ENCODE data around the gene CPT1C.
A peak's percentile ranks its signal among the peaks of the same experiment; 100 is the strongest.
"Not testable (repeated sequence)": the region's sequence is repeated elsewhere in the genome, so short reads cannot be mapped to it uniquely, and the experiment has no call there.

CPT1C gene

DNA sequence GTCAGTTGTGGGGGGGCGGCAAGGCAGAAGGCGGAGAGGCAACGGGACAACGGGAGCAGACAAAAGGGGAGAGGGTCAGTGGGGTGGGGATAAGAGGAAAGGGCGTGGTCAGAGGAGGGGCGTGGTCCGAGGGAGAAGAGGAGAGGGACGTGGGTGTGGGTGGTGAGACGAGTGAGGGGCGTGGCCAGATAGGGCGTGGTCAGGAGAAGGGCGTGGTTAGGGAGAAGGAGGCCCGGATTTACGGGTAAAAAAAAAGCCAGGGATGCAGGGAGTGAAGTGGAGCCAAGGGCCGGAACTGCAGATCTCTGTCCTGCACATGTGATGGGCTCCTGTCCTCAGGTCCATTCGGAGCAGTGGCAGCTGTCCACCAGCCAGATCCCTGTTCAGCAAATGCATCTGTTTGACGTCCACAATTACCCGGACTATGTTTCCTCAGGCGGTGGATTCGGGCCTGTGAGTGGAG, 21.5 kb downstream of the CPT1C start:
- DNase-seq, result no peak

- DNase-seq, result no peak
Measured at GRCh38 chr19:49713236-49713845, 22.4 kb downstream of the CPT1C start.

- DNase-seq, result no peak
Measured at GRCh38 chr19:49716154-49716553, 25.2 kb downstream of the CPT1C start.

- DNase-seq, result peak; percentile 21
Measured at GRCh38 chr19:49718511-49718910, 27.6 kb downstream of the CPT1C start.

- no peak for DNase-seq
Measured at GRCh38 chr19:49718991-49719390, 28.1 kb downstream of the CPT1C start.

DNA sequence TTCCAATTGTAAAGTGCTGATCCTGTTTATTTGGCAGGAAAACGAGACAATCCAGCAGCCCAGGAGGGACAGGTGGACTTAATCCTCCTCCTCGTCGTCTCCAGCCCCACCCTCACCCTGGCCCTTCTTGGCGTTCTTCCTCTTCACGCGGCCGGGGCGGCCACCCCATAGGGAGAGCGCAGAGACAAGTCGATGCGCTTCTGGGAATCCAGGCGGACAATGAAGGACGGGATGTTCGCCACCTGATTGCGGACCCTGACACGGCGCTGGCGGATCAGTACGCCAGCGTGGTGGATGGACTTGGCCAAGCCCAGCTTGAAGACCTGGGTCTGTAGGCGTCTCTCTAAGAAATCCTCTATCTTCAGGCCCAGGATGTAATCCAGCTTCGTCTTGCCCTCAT, 28.5 kb downstream of the CPT1C start:
- not testable (repeated sequence) for DNase-seq

DNA sequence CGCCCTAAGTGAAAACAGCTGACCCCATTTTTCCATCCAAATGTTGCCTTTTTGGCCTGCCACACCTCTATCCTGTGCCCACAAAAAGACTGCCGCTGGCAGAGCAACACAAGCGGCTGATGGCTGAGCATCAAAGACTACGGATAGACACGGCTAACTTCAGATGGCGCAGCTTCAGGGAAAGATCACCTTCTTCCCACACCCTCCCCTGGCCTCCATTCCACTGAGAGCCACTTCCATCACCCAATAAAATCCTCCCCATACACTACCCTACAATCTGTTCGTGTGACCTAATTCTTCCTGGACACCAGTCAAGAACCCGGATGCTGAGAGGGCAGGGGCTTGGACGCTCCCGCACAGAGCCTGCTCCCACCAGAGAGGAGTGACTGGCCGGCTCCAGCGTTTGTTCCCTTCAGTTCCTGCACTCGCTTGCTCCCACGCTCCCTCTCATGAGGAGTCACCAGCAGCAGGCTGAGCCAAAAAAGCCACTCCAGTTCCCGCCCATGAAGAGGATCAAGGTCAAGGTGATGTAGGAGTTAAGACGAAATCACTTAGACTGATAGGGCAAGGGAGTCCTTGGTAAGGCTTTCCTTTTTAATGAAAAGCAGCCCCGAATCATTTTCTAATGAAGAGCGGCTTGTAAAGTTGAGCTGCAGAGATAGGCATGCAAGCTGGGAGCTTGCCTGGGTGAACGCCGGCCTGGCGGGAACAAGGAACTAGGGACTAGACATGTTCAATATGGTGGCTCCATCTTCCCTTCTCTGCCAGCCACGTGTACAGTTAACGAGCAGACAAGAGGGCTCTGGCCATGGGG, 36.5 kb downstream of the CPT1C start:
- peak; percentile 8 for DNase-seq

DNA sequence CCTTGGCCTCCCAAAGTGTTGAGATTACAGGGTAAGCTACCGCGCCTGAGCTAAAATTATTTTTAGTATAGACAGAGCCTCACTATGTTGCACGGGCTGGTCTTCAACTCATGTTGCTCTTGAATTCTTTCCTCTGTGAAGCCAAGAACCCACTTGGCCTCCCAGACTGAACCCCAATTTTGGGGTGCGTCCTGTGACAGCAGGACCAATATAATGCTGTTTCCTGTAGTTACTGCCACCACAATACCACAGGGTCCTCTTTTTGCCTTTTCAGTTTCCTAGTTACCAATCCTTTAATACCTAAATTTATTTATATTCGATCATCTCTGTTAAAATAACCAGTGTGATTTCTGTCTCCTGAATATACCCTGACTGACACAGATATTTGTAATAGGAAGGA, 39.2 kb downstream of the CPT1C start:
- no peak for DNase-seq

GRCh38 chr19:49738268-49738667, 47.4 kb downstream of the CPT1C start:
- DNase-seq, result no peak

- DNase-seq, result no peak
Measured at GRCh38 chr19:49739098-49739497, 48.2 kb downstream of the CPT1C start.

DNA sequence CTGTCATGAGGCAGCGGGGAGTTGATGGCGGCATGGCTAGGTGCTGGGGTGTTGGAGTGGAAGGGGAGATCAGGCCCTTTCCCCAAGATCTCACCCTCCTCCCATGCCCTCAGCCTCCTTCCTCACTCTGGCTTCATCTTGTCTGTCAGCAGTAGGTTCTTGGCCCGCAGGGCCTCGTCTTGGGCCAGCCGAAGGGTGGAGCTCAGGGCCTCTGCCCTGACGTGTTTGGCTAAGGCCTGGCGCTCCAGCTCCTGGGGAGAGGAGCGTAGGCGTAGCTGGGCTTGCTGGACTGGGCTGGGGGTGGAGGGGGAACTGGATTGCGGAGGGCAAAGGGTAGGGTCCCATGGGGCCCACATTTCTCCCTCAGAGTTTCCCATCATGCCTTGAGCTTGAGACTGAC, 49.0 kb downstream of the CPT1C start:
- no peak for DNase-seq

DNA sequence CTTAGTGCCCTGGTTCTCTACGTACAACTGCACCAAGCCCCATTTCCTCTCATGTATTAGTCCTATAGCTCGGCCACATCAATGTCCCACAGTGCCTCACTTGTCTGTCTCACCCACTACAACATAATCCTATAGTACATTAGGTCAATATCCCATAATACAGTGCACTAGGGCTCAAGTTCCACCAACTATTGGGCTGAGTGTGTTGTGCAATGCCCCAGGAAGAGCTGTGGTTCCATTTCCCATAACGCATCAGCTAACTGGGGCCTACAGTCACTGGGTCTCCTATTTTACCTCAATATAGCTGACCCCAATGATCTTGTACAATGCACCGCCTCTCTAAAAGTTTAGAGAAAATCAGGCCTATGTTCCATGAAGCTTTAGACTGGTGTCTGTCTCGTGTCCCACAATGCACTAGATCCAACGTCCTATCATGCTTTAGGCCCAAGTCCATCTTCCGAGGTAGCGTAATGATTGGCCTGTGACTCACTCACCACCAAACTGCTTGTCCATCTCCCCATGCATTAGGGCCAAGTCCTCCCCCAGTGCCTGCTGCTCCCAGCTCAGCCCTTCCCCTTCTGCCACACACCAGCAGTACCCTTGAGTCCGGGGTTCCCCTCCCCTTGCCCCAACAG, 50.4 kb downstream of the CPT1C start:
- no peak for DNase-seq

DNA sequence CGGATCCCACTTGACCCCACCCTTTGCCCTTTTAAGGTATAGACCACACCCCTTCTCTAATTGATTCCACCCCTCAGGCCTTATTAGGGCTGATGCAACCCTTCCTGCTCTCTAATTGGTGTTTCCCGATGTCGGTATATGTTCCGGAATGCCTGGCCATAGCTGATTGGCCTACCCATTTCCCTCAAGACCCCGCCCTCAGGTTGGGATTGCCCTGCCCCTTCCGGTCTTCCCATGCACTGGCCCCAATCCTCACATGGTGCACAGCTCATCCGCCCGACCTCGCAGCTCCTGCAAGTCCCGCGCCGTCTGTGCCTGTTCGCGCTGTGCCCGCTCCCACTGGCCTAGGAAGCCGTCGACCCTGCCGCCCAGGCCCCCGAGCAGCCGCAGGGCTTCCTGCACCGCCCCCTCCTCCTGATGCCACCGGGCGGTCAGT, 54.0 kb downstream of the CPT1C start:
- DNase-seq, result no peak

DNA sequence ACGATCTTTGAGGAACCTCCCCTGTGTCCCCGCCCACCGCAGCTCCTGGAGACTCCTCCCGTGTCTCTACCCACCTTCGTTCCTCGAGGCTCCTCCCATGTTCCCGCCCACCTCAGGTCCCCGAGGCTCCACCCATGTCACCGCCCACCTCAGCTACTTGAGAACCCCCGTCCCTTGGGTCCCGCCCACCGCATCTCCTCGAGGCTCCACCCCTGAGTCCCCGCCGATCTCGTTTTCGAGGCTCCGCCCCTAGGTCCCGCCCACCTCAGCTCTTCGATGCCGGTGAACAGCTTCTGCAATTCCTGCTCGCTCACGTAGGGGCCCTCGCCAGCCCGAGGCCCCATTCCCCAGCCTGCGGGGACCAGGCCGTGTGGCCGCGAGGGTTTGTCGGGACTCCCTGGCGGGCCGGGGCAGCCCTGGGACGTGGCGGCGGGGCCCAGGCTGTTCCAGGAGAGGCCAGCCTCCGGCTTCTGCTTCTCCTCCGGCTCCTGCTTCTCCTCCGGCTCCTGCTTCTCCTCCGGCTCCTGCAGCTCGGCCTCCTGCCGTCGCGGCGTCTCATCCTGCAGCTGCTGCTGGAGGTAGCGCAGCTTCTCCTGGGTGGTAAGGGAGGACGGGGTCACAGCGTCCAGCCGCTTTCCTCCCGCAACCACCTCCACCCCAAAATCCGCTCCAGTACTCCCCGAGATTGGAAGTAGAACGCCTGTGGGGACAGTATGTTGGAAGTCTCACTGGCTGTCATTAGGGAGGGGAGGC, 55.5 kb downstream of the CPT1C start:
- peak; percentile 41 for DNase-seq

- DNase-seq, result no peak
Measured at GRCh38 chr19:49749055-49749716, 58.3 kb downstream of the CPT1C start.

- peak; percentile 62 for DNase-seq
Measured at GRCh38 chr19:49749771-49750170, 58.9 kb downstream of the CPT1C start.

GRCh38 chr19:49752701-49753100, 61.8 kb downstream of the CPT1C start:
- no peak for DNase-seq

- DNase-seq, result no peak
Measured at GRCh38 chr19:49755956-49756355, 65.0 kb downstream of the CPT1C start.

- DNase-seq, result peak; percentile 80
Measured at GRCh38 chr19:49758292-49758691, 67.4 kb downstream of the CPT1C start.

DNA sequence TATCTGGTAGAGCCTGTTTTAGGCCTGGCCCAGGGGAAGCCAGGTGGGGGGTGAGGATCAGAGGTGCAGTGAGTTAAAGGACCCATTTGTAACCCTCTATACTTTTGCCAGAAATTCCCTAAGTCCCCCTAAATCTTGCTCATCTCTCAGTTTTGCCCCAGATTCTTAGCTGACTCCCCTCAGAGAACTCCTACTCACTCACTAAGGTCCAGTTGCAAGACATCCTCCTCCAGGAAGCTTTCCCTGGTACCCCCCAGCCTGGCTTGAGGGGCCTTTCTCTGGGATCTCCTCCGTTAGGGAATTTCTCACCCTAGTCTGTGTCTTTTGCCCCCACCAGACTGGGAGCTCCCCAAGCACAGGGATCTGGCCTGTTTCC, 70.3 kb downstream of the CPT1C start:
- no peak for DNase-seq

DNA sequence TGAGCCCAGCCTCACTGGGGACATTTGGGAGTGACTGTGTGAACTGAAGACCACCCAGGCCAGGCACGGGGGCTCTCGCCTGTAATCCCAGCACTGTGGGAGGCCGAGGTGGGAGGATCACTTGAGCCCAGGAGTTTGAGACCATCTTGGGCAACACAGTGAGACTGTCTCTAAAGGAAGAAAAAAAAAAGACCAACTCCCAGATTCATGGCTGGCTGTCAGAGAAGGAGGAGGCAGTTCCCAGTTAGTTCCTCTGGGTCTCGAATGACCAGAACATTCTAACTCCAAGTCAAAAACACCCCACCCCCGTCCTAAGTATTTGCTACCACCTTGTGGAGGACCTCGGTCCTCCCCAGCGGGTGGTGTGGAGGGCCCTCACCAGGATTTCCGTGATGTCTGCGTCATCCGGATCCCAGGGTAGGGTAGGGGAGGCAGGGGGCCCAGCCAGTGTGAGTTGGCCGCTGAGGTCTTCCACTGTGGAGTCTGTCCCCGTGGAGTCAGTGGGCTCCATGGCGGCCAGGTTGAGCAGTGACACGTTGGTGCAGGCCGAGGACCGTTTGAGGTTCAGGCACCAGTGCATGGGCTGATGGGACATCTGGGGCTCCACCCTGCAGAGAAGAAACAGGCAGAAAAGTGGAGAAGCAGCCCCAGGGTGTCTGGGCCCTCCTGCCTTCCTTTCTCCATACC, 70.9 kb downstream of the CPT1C start:
- peak; percentile 48 for DNase-seq

DNA sequence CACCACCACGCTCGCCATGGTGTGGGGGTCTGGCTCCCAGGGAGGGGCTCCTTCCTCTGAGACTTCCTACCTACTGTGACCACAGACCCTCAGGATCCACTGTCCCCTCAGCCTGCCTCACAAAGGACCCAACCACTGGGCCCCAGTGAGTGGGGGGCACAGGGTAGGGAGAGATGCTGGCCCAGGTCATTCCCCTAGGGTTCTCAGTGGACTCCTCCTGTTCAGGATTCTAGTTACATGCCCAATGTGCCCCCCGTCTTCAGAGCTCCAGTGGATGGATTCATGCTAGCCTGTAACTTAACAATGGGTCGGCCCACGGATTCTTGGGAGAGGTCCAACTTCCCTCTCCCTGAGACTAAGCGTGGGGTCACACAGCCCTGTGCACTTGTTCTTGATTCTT, 72.3 kb downstream of the CPT1C start, which contains the start of gene TSKS:
Gene TSKS (minus strand): TSS at position 77 of the 400 bp plus-strand sequence. CDS start 59 bp downstream, at position 18.
- DNase-seq, result no peak

All from fibroblast of skin of right quadriceps (primary cell).